K562 (cell line): ENCODE measurements around the gene SMAD5. TPM values are rescaled to one million over a fixed set of nuclear protein-coding genes. Genes with fewer than 3 reads are reported as not detected.

Experiments used
- ATAC-seq: fragments of 200-7000 bp; cut with Tn5 transposase; 3 replicates; pipeline ENCODE4 v1.9.1; 2020; ENCODE audit warnings: moderate library complexity
- BruUV-seq: library from RNA; stranded (reverse); fragments of 400-500 nt; replicated peaks from 2 replicates; lab custom pipeline; 2021; lab: Mats Ljungman, UMichigan
- CTCF ChIA-PET: fragments of 300-600 bp; formaldehyde crosslinking; extraction: SDS; loops from one replicate; lab custom pipeline; 2021; ENCODE audit warnings: low intra/inter-chr PET ratio; lab: Yijun Ruan, JAX
- POLR2A ChIA-PET: fragments of 300-600, 350-650 bp; sonication (Branson Sonifier 250); formaldehyde crosslinking; extraction: SDS; loops from one replicate; lab custom pipeline; 2021; ENCODE audit warnings: antibody characterized with exemption, inconsistent platforms; lab: Yijun Ruan, JAX
- DNase-seq, 4 experiments: peaks; one replicate each; pipeline versions ENCODE4 v3.0.0 to v3.0.0-alpha.2; 2011 to 2018; ENCODE audit warnings: low spot score in 3 of 4, mixed read lengths in 3 of 4; ENCODE audit errors: extremely low read depth in 1 of 4
- FAIRE-seq: peaks from 2 replicates; lab custom pipeline; 2011; peaks lifted over from hg19 to GRCh38; lab: Jason Lieb, UNC
- H2AFZ ChIP-seq: 2 replicates; pipeline ENCODE4 v1.6.0; 2011; ENCODE audit warnings: low read depth, low read length, control low read depth, inconsistent platforms
- H3K27ac ChIP-seq: fragments of 200-600 bp; 3 replicates; pipeline ENCODE4 v1.8.0; 2011; ENCODE audit warnings: low read depth, mild to moderate bottlenecking, control low read depth, inconsistent platforms, low read length, moderate library complexity, mixed read lengths; ENCODE audit errors: extremely low read depth
- H3K27me3 ChIP-seq, 2 experiments: fragments of 300-600 bp in 1 of 2; 2 replicates in 1 of 2; 3 replicates in 1 of 2; pipeline versions ENCODE4 v1.6.0 to v1.8.0; 2011; ENCODE audit warnings: inconsistent platforms in 2 of 2, low read length in 2 of 2, mild to moderate bottlenecking in 1 of 2, mixed read lengths in 1 of 2, moderate library complexity in 1 of 2; ENCODE audit not compliant: control insufficient read depth in 2 of 2, insufficient read depth in 2 of 2
- H3K36me3 ChIP-seq: fragments of 300-600 bp; 3 replicates; pipeline ENCODE4 v1.8.0; 2011; ENCODE audit warnings: mild to moderate bottlenecking, low read length, inconsistent platforms; ENCODE audit not compliant: control insufficient read depth, insufficient read depth
- H3K4me1 ChIP-seq, 2 experiments: fragments of 200-600 bp in 1 of 2; replicated peaks in 1 of 2; 2 replicates in 1 of 2; 3 replicates in 1 of 2; pipeline versions ENCODE4 v1.5.1 to v1.8.0; 2011; ENCODE audit warnings: inconsistent platforms in 2 of 2, low read length in 2 of 2, mild to moderate bottlenecking in 1 of 2, mixed read lengths in 1 of 2, moderate library complexity in 1 of 2; ENCODE audit not compliant: control insufficient read depth in 2 of 2, insufficient read depth in 2 of 2
- H3K4me2 ChIP-seq: 2 replicates; pipeline ENCODE4 v1.6.1; 2011; ENCODE audit warnings: low read length, control low read depth, inconsistent platforms, mixed read lengths; ENCODE audit not compliant: insufficient read depth
- H3K4me3 ChIP-seq: fragments of 200-600 bp; sonication (generic), shearing (Covaris generic); 2 replicates; pipeline ENCODE4 v1.5.1; 2016; ENCODE audit warnings: control low read depth, inconsistent platforms
- H3K79me2 ChIP-seq: fragments of 200-600 bp; 3 replicates; pipeline ENCODE4 v1.8.0; 2011; ENCODE audit warnings: low read length, inconsistent platforms; ENCODE audit not compliant: control insufficient read depth, insufficient read depth
- H3K9ac ChIP-seq, 2 experiments: 2 replicates each; pipeline versions ENCODE4 v1.6.0 to v1.6.1; 2011; ENCODE audit warnings: low read depth in 2 of 2, low read length in 2 of 2, control low read depth in 1 of 2, inconsistent platforms in 1 of 2, mild to moderate bottlenecking in 1 of 2, mixed read lengths in 1 of 2; ENCODE audit not compliant: insufficient read depth in 1 of 2
- H3K9me1 ChIP-seq: one replicate; pipeline ENCODE4 v1.6.0; 2011; ENCODE audit warnings: inconsistent platforms, mild to moderate bottlenecking, low read length, moderate library complexity; ENCODE audit not compliant: control insufficient read depth, insufficient read depth
- H3K9me3 ChIP-seq: replicated peaks from 2 replicates; pipeline ENCODE4 v1.5.1; 2011; ENCODE audit warnings: low read depth, low read length, inconsistent platforms; ENCODE audit not compliant: control insufficient read depth, insufficient read depth
- H4K20me1 ChIP-seq: replicated peaks from 2 replicates; pipeline ENCODE4 v1.6.1; 2011; ENCODE audit warnings: low read length, inconsistent platforms, mixed read lengths; ENCODE audit not compliant: control insufficient read depth, insufficient read depth
- CBX5 ChIP-seq: IDR thresholded peaks from 2 replicates; pipeline ENCODE4 v1.6.1; 2014; ENCODE audit warnings: low read depth, borderline replicate concordance
- FOXA3 ChIP-seq, 2 experiments: fragments of 450-650 bp in 1 of 2; sonication (generic) in 1 of 2; formaldehyde crosslinking; IDR thresholded peaks in 1 of 2; conservative IDR thresholded peaks in 1 of 2; 2 replicates each; pipeline versions ENCODE4 v1.4.0 to v1.8.0; 2020 to 2022; ENCODE audit warnings: mild to moderate bottlenecking in 2 of 2, missing genetic modification reagents in 1 of 2
- HMG20A ChIP-seq: fragments of 450-650 bp; formaldehyde crosslinking; conservative IDR thresholded peaks from 2 replicates; pipeline ENCODE4 v1.4.0; 2020; ENCODE audit warnings: mild to moderate bottlenecking, mixed read lengths
- MCM5 ChIP-seq: fragments of 450-650 bp; IDR thresholded peaks from 2 replicates; pipeline ENCODE4 v1.6.1; 2016; ENCODE audit warnings: low read depth
- MYC ChIP-seq, 2 experiments: fragments of 250-450 bp in 1 of 2; sonication (Bioruptor Pico) in 1 of 2; IDR thresholded peaks; 2 replicates each; pipeline versions ENCODE4 v1.5.1 to v1.6.1; 2012 to 2021; ENCODE audit warnings: low read depth in 2 of 2, borderline replicate concordance in 1 of 2, improper control_type of control experiment in 1 of 2, low read length in 1 of 2, mild to moderate bottlenecking in 1 of 2, moderate library complexity in 1 of 2
- POLR3G ChIP-seq: IDR thresholded peaks from 2 replicates; pipeline ENCODE4 v1.6.1; 2011; ENCODE audit not compliant: insufficient read length, insufficient replicate concordance; ENCODE audit errors: extremely low read depth
- RBM25 ChIP-seq: fragments of 200-400 bp; formaldehyde crosslinking; IDR thresholded peaks from 2 replicates; pipeline ENCODE4 v1.6.1; 2018; ENCODE audit warnings: low read length, low read depth, moderate library complexity; ENCODE audit not compliant: severe bottlenecking
- SUPT5H ChIP-seq: fragments of 450-650 bp; IDR thresholded peaks from 2 replicates; pipeline ENCODE4 v1.6.1; 2016
- ZNF174 ChIP-seq: fragments of 250-450 bp; sonication (Bioruptor Pico); IDR thresholded peaks from 2 replicates; pipeline ENCODE4 v1.4.0; 2020; ENCODE audit warnings: mild to moderate bottlenecking
- WGBS: fragments of 100-300 bp; shearing (Covaris generic); methylation state at CpG from one replicate; pipeline ENCODE4 v1.1.6; 2016; ENCODE audit warnings: low coverage, mixed read lengths; ENCODE audit not compliant: insufficient coverage; ENCODE audit errors: missing lambda C conversion rate; 5-methylcytosine and 5-hydroxymethylcytosine counted together
- in situ Hi-C: fragments of 300-500 bp; cut with MboI; formaldehyde crosslinking; loops from 4 replicates; pipeline ENCODE4 v1.15.0; 2018; ENCODE audit warnings: inconsistent platforms, mixed read lengths
- intact Hi-C: fragments of 100-400 bp; cut with micrococcal nuclease; formaldehyde crosslinking; loops from 2 replicates; pipeline ENCODE4 v1.14.2; 2022
- polyA plus RNA-seq, 8 experiments: library from polyadenylated mRNA; depleted of rRNA in 4 of 8; stranded (reverse) in 5 of 8; unstranded in 3 of 8; fragments of >200 nt; fragmentation: Nextera tagmentation in 2 of 8; fragmentation: Illumina TruSeq in 1 of 8; extraction: Ambion mirVana in 2 of 8; extraction: Trizol in 1 of 8; gene quantifications; 2 replicates each; pipeline versions ENCODE4 v1.2.1 to v1.2.3, GENCODE V29; 2011 to 2014; ENCODE audit warnings: inconsistent platforms in 1 of 8, missing spikeins in 1 of 8
- total RNA-seq, 7 experiments: library from RNA; depleted of rRNA in 6 of 7; stranded (reverse); fragments of >200 nt in 6 of 7; fragmentation: Illumina TruSeq in 2 of 7; extraction: Trizol in 2 of 7; gene quantifications; 2 replicates each; pipeline versions ENCODE4 v1.2.1 to v1.2.3, GENCODE V29; 2011 to 2021; ENCODE audit warnings: low replicate concordance in 1 of 7
- TF ChIP-seq, protein P1 (sequence below): sonication (generic); formaldehyde crosslinking; IDR thresholded peaks from 2 replicates; pipeline ENCODE4 v1.8.0; 2022; ENCODE audit warnings: missing genetic modification reagents, mild to moderate bottlenecking, borderline replicate concordance

Gene SMAD5
- total and polyA plus RNA-seq, 9 of the 15 experiments (the other 6 are each of a cell fraction or from before 2014, with no cell fraction given), result 12.4 to 53.9 (median 20.3) TPM

DNA sequence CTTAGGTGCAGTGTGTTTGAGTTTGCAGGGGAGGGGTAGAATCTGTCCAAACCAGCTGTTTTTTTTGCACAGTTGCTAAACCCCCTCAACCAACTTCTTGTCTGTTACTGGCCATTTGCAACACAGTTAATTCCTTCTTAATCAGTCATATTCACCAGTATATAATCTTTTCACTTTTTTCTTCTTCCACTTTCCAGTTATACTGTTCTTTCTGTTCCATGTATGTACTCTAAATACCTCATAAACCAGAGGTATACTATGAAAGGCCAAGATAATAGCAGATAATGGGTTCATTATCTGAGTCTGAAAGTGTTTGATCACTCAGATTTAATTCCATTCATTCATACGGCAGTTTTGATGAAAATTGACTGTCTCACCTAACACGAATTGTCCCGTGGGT, 11.1 kb downstream of the SMAD5 start:
- in situ Hi-C loops, result no loop called here
- Histone ChIP-seq H3K36me3 (no peaks in the 10 kb centered on the region; the same call in 2 of the 3 replicates), H2AFZ (no peak overlapping the region), H3K27me3 (no peaks in the 10 kb centered on the region), H3K4me2 (no peak overlapping the region), H3K9ac (no peak overlapping the region), H4K20me1 (peaks cover 27% of the 10 kb centered on the region; the same call in 1 of the 2 replicates), H3K9me1 (no peaks in the 10 kb centered on the region), H3K4me3 (no peak overlapping the region), H3K27ac (no peak overlapping the region), H3K79me2 (peaks cover 96% of the 10 kb centered on the region), H3K9me3 (no peaks in the 10 kb centered on the region), H3K4me1 (peaks cover 0 to 3% of the 10 kb centered on the region in 2 experiments; a peak in 1 of 5 replicates)
- POLR2A ChIA-PET, result interaction anchor here (0.8 to 1.3 kb wide), 4 partner anchors 10 to 41 kb away, joined by 4 to 6 read pairs (median 4); partner anchors contain the start of gene SMAD5
- no peak for ATAC-seq
- TF ChIP-seq FOXA3 (CRISPR knock-in tag; conservative IDR thresholded peaks at IDR 0.05 in 1 of 2, IDR thresholded peaks at IDR 0.05 in 1 of 2) (no peak), CBX5 (no peak), POLR3G (no peak), SUPT5H (no peak), ZNF174 (CRISPR knock-in tag) (no peak), MCM5 (no peak), HMG20A (CRISPR knock-in tag) (no peak), MYC (IDR thresholded peaks at IDR 0.05; ENCODE audit: low read depth, low read length) (no peak), MYC (CRISPR knock-in tag; IDR thresholded peaks at IDR 0.05; ENCODE audit: borderline replicate concordance, low read depth) (no peak), RBM25 (no peak)
- TF ChIP-seq, protein P1, sequence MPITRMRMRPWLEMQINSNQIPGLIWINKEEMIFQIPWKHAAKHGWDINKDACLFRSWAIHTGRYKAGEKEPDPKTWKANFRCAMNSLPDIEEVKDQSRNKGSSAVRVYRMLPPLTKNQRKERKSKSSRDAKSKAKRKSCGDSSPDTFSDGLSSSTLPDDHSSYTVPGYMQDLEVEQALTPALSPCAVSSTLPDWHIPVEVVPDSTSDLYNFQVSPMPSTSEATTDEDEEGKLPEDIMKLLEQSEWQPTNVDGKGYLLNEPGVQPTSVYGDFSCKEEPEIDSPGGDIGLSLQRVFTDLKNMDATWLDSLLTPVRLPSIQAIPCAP (CRISPR knock-in tag), result no peak
- intact Hi-C loops, result no loop called here
- DNase-seq, result no peak
- 54% methylated on average over 3 of the region's 3 CpGs for WGBS
- FAIRE-seq, result no peak
- no TSS peak for BruUV-seq
- CTCF ChIA-PET, result no interaction called here
